Measurements from ENCODE around the gene IRAK3. TPM values are rescaled to one million over a fixed set of nuclear protein-coding genes. Genes with fewer than 3 reads are reported as not detected.

The IRAK3 gene
- total and polyA plus RNA-seq, 10 donors = 4.4 to 157 (median 73.5) TPM

- H3K36me3 ChIP-seq = no peaks in the 10 kb centered on the region
- no peaks in the 10 kb centered on the region for H3K9me3 ChIP-seq
- no peak for TF ChIP-seq POLR2A (IDR thresholded peaks at IDR 0.05)
- TF ChIP-seq POLR2AphosphoS5 (IDR thresholded peaks at IDR 0.05) = no peak
- TF ChIP-seq, protein P1, sequence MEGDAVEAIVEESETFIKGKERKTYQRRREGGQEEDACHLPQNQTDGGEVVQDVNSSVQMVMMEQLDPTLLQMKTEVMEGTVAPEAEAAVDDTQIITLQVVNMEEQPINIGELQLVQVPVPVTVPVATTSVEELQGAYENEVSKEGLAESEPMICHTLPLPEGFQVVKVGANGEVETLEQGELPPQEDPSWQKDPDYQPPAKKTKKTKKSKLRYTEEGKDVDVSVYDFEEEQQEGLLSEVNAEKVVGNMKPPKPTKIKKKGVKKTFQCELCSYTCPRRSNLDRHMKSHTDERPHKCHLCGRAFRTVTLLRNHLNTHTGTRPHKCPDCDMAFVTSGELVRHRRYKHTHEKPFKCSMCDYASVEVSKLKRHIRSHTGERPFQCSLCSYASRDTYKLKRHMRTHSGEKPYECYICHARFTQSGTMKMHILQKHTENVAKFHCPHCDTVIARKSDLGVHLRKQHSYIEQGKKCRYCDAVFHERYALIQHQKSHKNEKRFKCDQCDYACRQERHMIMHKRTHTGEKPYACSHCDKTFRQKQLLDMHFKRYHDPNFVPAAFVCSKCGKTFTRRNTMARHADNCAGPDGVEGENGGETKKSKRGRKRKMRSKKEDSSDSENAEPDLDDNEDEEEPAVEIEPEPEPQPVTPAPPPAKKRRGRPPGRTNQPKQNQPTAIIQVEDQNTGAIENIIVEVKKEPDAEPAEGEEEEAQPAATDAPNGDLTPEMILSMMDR (IDR thresholded peaks at IDR 0.05 in 8 of 11, conservative IDR thresholded peaks at IDR 0.05 in 3 of 11) = peak; percentile 23 to 73 (median 56)
- H3K27ac ChIP-seq = peak overlapping the region in 5 of 8 donors; percentile 51 to 87 (median 68)
- no peaks in the 10 kb centered on the region for H3K27me3 ChIP-seq (replicated peaks in 1 of 7)
- DNase-seq = no peak
- peaks cover 0 to 38% (median 16%) of the 10 kb centered on the region in 6 donors for H3K4me1 ChIP-seq
- WGBS, 5 donors = 66 to 82% (median 70%) methylated on average over 5 of the region's 5 CpGs
- intact Hi-C loops (cut with DNase I; ENCODE audit: low total_unique reads) = loop anchor here (5.0 to 10.0 kb wide), 2 partner anchors 142 to 425 kb away; no protein-coding TSS in a partner anchor
- no peak overlapping the region for H3K4me3 ChIP-seq
Observed at GRCh38 chr12:66269757-66270383, 80.9 kb downstream of the IRAK3 start.

- no peak overlapping the region for H3K4me3 ChIP-seq
- no peaks in the 10 kb centered on the region for H3K36me3 ChIP-seq
- 36 to 93% (median 70%) methylated on average over 1 of the region's 1 CpG for WGBS, 5 donors
Observed at GRCh38 chr12:66270613-66271012, 81.6 kb downstream of the IRAK3 start.

DNA sequence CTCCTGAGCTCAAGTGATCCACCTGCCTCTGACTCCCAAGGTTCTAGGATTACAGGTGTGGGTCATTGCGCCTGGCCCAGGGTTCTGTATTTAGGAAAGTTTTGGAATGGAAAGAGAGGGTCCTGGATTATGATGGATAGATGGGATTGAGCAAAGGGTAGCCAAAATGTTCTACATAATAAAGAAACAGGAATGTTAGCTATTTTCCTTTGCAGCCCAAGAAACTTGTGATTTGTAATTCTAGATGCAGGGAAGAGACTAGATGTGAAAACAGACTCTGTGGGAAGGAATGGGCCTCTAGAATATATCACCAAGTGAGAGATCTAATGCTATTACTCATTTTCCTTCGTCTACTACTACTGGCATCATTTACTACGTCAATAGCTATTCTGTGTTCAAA is 83.6 kb downstream of the IRAK3 start:
- WGBS, 5 donors = 59 to 65% (median 64%) methylated on average over 3 of the region's 3 CpGs
- intact Hi-C loops (cut with DNase I; ENCODE audit: low total_unique reads) = loop anchor here (10.0 kb wide), 1 partner anchor 422 kb away; no protein-coding TSS in a partner anchor

More at GRCh38 chr12:66270613-66271012, 81.6 kb downstream of the IRAK3 start:
- intact Hi-C loops (cut with DNase I; ENCODE audit: low total_unique reads) = loop anchor here (10.0 kb wide), 1 partner anchor 424 kb away; no protein-coding TSS in a partner anchor
- TF ChIP-seq POLR2A (IDR thresholded peaks at IDR 0.05) (no peak), POLR2AphosphoS5 (IDR thresholded peaks at IDR 0.05) (no peak)
- TF ChIP-seq, protein P1 (IDR thresholded peaks at IDR 0.05 in 8 of 11, conservative IDR thresholded peaks at IDR 0.05 in 3 of 11) = no peak
- DNase-seq = no peak
- H3K27me3 ChIP-seq (replicated peaks in 1 of 7) = no peaks in the 10 kb centered on the region
- peaks cover 0 to 38% (median 16%) of the 10 kb centered on the region in 6 donors for H3K4me1 ChIP-seq
- H3K27ac ChIP-seq = peak overlapping the region in 2 of 8 donors; percentile 67 to 87
- no peaks in the 10 kb centered on the region for H3K9me3 ChIP-seq

DNA sequence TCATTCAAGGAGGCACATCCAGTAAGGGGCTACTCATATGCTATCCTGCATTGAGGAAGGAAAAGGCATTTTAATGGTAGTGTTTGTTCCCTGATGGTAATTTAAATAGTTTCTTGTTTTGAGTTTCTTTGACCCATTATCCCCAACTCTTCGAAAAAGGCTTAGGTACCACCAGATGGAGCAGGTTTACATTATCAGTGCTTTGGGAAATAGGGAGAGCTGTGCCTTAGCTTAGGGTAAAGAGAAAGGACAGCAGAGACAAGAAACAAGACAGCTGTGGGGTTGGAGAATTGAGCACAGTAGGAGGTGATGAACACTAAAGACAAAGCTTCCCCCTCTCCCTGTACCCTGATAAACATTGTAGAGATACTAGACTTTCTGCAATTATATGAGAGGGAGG is 84.1 kb downstream of the IRAK3 start:
- TF ChIP-seq, protein P1 (IDR thresholded peaks at IDR 0.05 in 8 of 11, conservative IDR thresholded peaks at IDR 0.05 in 3 of 11) = no peak
- TF ChIP-seq POLR2AphosphoS5 (IDR thresholded peaks at IDR 0.05) (no peak), POLR2A (IDR thresholded peaks at IDR 0.05) (no peak)
- Histone ChIP-seq H3K4me1 (peaks cover 0 to 29% (median 12%) of the 10 kb centered on the region in 6 donors), H3K4me3 (no peak overlapping the region), H3K27ac (no peak overlapping the region), H3K27me3 (replicated peaks in 1 of 7) (no peaks in the 10 kb centered on the region), H3K9me3 (no peaks in the 10 kb centered on the region), H3K36me3 (no peaks in the 10 kb centered on the region)
- intact Hi-C loops (cut with DNase I; ENCODE audit: low total_unique reads) = loop anchor here (10.0 kb wide), 1 partner anchor 422 kb away; no protein-coding TSS in a partner anchor
- no peak for DNase-seq
- 80 to 90% (median 84%) methylated on average over 1 of the region's 1 CpG for WGBS, 5 donors

More for the DNA sequence above, 83.6 kb downstream of the IRAK3 start:
- Histone ChIP-seq H3K4me3 (no peak overlapping the region), H3K27me3 (replicated peaks in 1 of 7) (no peaks in the 10 kb centered on the region), H3K9me3 (no peaks in the 10 kb centered on the region), H3K36me3 (no peaks in the 10 kb centered on the region), H3K27ac (no peak overlapping the region), H3K4me1 (peaks cover 0 to 34% (median 14%) of the 10 kb centered on the region in 6 donors)
- TF ChIP-seq POLR2A (IDR thresholded peaks at IDR 0.05) = no peak
- DNase-seq = no peak
